ENCODE results near the gene RGMA. TPM values are rescaled to one million over a fixed set of nuclear protein-coding genes. Genes with fewer than 3 reads are reported as not detected.
A peak's percentile ranks its signal among the peaks of the same experiment; 100 is the strongest.

The RGMA gene
- total and polyA plus RNA-seq, 2 experiments from 2014 or later, result 34.2 to 36.5 TPM

DNA sequence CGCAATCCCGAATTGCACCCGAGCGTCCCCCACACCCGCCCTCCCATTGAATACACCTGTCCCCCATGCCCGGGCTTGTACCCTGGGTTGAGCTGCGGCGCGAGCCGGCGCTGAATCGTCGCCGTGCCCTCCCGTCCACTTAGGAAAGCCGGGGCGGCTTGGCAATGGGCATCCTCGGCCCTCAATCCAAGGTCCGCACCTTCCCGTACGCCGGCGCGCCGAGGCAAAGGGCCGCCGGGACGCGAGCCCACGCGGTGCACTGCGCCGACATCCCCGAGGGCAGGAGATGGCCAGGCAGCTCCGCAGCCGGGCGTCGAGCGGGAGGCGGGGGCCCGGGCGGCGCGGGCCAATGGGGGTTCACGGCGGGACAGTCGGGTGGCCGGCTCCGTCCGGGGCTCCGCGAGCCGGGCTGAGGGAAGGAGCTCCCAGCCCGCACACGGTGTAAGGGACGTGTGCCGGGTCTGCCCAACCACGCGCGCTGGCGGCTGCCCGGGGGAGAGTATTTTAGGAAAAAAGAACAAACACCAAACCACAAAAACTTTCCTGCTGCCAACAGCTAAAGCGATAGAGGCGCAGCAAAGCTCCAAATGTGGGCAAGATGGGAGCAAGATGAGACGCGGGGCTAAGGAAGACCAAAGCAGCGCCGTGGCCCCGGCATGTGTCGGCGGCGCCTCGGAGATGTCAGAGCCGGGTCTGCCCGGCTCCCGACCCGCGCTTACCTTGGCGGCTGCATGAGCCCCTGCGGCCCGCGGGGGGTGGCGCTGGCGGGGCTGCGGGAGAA is 621 bp downstream of the RGMA start:
- H2AFZ ChIP-seq, result peak overlapping the region; percentile 97
- no peaks in the 10 kb centered on the region for H3K9me2 ChIP-seq (ENCODE audit: insufficient read depth)
- TF ChIP-seq EZH2 (IDR thresholded peaks at IDR 0.05; ENCODE audit: low read depth, unreplicated experiment), result peak; percentile 43
- TF ChIP-seq, protein P1, sequence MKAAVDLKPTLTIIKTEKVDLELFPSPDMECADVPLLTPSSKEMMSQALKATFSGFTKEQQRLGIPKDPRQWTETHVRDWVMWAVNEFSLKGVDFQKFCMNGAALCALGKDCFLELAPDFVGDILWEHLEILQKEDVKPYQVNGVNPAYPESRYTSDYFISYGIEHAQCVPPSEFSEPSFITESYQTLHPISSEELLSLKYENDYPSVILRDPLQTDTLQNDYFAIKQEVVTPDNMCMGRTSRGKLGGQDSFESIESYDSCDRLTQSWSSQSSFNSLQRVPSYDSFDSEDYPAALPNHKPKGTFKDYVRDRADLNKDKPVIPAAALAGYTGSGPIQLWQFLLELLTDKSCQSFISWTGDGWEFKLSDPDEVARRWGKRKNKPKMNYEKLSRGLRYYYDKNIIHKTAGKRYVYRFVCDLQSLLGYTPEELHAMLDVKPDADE (IDR thresholded peaks at IDR 0.05), result no peak
- TF ChIP-seq, protein P2, sequence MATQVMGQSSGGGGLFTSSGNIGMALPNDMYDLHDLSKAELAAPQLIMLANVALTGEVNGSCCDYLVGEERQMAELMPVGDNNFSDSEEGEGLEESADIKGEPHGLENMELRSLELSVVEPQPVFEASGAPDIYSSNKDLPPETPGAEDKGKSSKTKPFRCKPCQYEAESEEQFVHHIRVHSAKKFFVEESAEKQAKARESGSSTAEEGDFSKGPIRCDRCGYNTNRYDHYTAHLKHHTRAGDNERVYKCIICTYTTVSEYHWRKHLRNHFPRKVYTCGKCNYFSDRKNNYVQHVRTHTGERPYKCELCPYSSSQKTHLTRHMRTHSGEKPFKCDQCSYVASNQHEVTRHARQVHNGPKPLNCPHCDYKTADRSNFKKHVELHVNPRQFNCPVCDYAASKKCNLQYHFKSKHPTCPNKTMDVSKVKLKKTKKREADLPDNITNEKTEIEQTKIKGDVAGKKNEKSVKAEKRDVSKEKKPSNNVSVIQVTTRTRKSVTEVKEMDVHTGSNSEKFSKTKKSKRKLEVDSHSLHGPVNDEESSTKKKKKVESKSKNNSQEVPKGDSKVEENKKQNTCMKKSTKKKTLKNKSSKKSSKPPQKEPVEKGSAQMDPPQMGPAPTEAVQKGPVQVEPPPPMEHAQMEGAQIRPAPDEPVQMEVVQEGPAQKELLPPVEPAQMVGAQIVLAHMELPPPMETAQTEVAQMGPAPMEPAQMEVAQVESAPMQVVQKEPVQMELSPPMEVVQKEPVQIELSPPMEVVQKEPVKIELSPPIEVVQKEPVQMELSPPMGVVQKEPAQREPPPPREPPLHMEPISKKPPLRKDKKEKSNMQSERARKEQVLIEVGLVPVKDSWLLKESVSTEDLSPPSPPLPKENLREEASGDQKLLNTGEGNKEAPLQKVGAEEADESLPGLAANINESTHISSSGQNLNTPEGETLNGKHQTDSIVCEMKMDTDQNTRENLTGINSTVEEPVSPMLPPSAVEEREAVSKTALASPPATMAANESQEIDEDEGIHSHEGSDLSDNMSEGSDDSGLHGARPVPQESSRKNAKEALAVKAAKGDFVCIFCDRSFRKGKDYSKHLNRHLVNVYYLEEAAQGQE (IDR thresholded peaks at IDR 0.05; ENCODE audit: unreplicated experiment), result no peak
- TF ChIP-seq JUNB (IDR thresholded peaks at IDR 0.05; ENCODE audit: unreplicated experiment), result no peak
- TF ChIP-seq POLR2AphosphoS5 (IDR thresholded peaks at IDR 0.05; ENCODE audit: low read depth), result no peak
- H3K9me3 Mint-ChIP-seq, result no peaks in the 10 kb centered on the region; the same call in 2 of the 3 replicates
- peak overlapping the region; percentile 79 for H3K4me3 Mint-ChIP-seq
- H3K27me3 Mint-ChIP-seq (ENCODE audit: insufficient read depth, low read depth, poor library complexity), result peaks cover 16% of the 10 kb centered on the region
- no peak overlapping the region for H3K27ac Mint-ChIP-seq
- peaks cover 39% of the 10 kb centered on the region for H3K4me1 Mint-ChIP-seq
- no peaks in the 10 kb centered on the region for H3F3A ChIP-seq (replicated peaks; ENCODE audit: low read depth)
- ATAC-seq (peak; percentile 65), DNase-seq (ENCODE audit: low spot score) (peak; percentile 72)
- peak overlapping the region; percentile 93 for H3K4me2 ChIP-seq
- no peaks in the 10 kb centered on the region for H3K36me3 ChIP-seq (ENCODE audit: insufficient read depth)
- peaks cover 65% of the 10 kb centered on the region for H3K27me3 ChIP-seq (ENCODE audit: insufficient read depth)
- peak overlapping the region; percentile 81 for H3K4me3 ChIP-seq
- 0 out of 2 replicates have a peak, but pooled peaks cover 4% of the 10 kb centered on the region for H4K20me1 ChIP-seq (replicated peaks; ENCODE audit: insufficient read depth)
- H3K79me2 ChIP-seq (replicated peaks; ENCODE audit: insufficient read depth), result no peaks in the 10 kb centered on the region
- H3K27ac ChIP-seq (ENCODE audit: low read depth), result no peak overlapping the region
- peaks cover 23% of the 10 kb centered on the region; the same call in 1 of the 2 replicates for H3K4me1 ChIP-seq (ENCODE audit: insufficient read depth)
- peaks cover 4% of the 10 kb centered on the region; the same call in 1 of the 3 replicates for H3K36me3 Mint-ChIP-seq (ENCODE audit: low read depth)

DNA sequence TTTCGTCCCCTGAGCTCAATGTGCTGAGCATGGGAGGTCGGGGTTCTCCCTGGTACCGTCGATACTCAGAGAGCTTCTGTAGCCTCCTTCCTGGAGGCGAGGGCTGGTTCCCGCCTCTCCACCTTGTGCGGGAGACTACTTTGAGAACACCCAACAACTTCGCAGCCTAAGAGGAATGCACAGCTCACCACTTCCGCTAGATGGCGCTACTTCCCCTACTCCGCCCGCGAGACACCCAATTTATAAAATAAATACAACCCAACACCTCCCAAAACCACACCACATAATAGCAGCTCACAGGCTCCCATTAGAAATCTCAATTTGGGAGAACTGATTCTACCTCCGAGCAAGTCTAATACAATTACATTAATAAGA is 1.2 kb downstream of the RGMA start:
- peak overlapping the region; percentile 93 for H3K4me2 ChIP-seq
- peaks cover 16% of the 10 kb centered on the region for H3K27me3 Mint-ChIP-seq (ENCODE audit: insufficient read depth, low read depth, poor library complexity)
- H3K36me3 ChIP-seq (ENCODE audit: insufficient read depth), result no peaks in the 10 kb centered on the region
- H4K20me1 ChIP-seq (replicated peaks; ENCODE audit: insufficient read depth), result 0 out of 2 replicates have a peak, but pooled peaks cover 4% of the 10 kb centered on the region
- peak; percentile 89 for DNase-seq (ENCODE audit: low spot score)
- peaks cover 4% of the 10 kb centered on the region; the same call in 1 of the 3 replicates for H3K36me3 Mint-ChIP-seq (ENCODE audit: low read depth)
- TF ChIP-seq, protein P3, sequence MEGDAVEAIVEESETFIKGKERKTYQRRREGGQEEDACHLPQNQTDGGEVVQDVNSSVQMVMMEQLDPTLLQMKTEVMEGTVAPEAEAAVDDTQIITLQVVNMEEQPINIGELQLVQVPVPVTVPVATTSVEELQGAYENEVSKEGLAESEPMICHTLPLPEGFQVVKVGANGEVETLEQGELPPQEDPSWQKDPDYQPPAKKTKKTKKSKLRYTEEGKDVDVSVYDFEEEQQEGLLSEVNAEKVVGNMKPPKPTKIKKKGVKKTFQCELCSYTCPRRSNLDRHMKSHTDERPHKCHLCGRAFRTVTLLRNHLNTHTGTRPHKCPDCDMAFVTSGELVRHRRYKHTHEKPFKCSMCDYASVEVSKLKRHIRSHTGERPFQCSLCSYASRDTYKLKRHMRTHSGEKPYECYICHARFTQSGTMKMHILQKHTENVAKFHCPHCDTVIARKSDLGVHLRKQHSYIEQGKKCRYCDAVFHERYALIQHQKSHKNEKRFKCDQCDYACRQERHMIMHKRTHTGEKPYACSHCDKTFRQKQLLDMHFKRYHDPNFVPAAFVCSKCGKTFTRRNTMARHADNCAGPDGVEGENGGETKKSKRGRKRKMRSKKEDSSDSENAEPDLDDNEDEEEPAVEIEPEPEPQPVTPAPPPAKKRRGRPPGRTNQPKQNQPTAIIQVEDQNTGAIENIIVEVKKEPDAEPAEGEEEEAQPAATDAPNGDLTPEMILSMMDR (conservative IDR thresholded peaks at IDR 0.05; ENCODE audit: low read depth in 2 of 2), result peak; percentile 91 to 94
- TF ChIP-seq JUNB (IDR thresholded peaks at IDR 0.05; ENCODE audit: unreplicated experiment), result no peak
- H3K79me2 ChIP-seq (replicated peaks; ENCODE audit: insufficient read depth), result 0 out of 2 replicates have a peak, but pooled peaks cover 3% of the 10 kb centered on the region
- ATAC-seq, result peak; percentile 66
- no peak overlapping the region; the same call in 1 of the 2 replicates for H2AFZ ChIP-seq
- H3K27ac ChIP-seq (ENCODE audit: low read depth), result no peak overlapping the region
- peaks cover 23% of the 10 kb centered on the region; the same call in 1 of the 2 replicates for H3K4me1 ChIP-seq (ENCODE audit: insufficient read depth)
- H3F3A ChIP-seq (replicated peaks; ENCODE audit: low read depth), result no peaks in the 10 kb centered on the region
- H3K9me3 Mint-ChIP-seq, result no peaks in the 10 kb centered on the region; the same call in 2 of the 3 replicates
- H3K4me3 ChIP-seq, result peak overlapping the region; percentile 81
- peaks cover 59% of the 10 kb centered on the region for H3K27me3 ChIP-seq (ENCODE audit: insufficient read depth)
- H3K4me1 Mint-ChIP-seq, result peaks cover 39% of the 10 kb centered on the region
- H3K4me3 Mint-ChIP-seq, result peak overlapping the region; percentile 79
- no peak overlapping the region for H3K27ac Mint-ChIP-seq
- no peaks in the 10 kb centered on the region for H3K9me2 ChIP-seq (ENCODE audit: insufficient read depth)

Measured in GM23338 (cell line).